NCI-H187 treated with DMSO at 0.1 percent for 48 hours (cell line): Measurements from ENCODE around the gene WASHC4.
"Not testable (repeated sequence)": the region's sequence is repeated elsewhere in the genome, so short reads cannot be mapped to it uniquely, and the experiment has no call there.

Source experiments
- DNase-seq: peaks from one replicate; lab custom pipeline; 2025; lab: John Stamatoyannopoulos, UW

The WASHC4 gene

DNA sequence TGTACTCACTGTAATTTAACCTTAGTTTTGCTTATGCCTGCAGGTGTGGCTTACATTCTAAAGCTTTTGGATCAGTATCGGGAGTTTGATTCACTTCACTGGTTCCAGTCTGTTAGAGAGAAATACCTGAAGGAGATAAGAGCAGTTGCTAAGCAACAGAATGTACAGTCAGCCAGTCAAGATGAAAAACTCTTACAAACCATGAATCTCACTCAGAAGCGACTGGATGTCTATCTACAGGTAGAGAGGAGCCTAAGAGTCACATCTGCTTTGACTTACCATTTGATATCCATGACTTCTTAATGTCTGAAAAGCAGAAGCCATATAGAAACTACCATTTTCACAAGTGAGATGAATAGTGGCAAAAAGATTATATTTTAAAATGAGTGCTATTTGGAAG is 56.5 kb downstream of the WASHC4 start:
- peak; percentile 93 for DNase-seq

DNA sequence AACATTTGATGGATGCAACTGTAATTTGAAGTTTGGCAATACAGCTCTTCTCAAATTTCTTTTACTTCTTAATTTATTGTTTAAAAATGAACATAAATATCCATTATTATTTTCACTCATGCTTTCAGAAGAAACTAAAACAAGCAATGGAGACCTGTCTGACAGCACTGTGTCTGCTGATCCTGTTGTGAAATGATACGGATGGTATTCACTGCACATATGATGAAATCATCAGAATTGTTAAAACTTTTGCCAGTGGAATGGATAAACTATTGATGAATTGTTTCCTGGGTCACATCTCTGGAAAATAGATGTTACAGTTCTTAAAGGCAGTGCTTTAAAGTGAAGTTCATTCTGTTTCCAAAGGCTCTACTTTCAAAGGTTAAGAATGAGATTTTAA is 59.2 kb downstream of the WASHC4 start:
- no peak for DNase-seq

DNA sequence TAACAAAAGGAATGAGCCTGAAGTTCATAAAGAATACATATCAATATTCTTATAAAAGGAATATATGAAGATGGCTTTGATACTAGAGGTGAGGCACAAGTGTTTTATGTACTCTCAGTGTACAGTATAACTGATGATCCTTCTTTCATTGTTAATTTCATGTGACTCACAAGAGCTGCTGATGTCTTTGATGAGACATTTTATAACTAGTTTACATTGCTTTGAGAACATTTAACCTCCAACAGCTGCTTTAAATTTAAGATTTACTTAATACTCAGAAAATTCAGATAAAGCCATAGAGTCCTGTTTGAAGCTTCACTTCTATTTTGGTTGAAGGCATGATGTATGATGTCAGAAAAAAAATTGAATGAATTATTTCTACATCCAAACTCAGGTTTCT is 59.8 kb downstream of the WASHC4 start:
- no peak for DNase-seq

DNA sequence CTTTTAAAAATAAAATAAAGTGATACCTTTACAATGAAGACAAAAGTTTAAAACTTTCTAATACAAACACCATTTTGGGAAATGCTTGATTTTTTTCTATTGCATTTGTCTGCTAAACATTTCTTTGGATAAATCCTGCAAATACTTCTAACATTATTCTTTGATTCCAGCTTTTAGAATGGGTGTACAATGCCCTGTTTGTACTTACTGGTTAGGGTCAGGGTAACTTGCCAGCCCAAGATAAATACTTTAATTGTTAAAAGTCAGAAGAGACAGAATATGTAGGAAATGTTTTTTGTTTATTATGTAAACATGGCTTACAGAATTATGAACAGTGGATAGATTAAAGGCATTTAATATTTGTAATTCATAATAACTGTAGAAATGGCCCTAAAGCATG is 60.5 kb downstream of the WASHC4 start:
- DNase-seq = no peak

DNA sequence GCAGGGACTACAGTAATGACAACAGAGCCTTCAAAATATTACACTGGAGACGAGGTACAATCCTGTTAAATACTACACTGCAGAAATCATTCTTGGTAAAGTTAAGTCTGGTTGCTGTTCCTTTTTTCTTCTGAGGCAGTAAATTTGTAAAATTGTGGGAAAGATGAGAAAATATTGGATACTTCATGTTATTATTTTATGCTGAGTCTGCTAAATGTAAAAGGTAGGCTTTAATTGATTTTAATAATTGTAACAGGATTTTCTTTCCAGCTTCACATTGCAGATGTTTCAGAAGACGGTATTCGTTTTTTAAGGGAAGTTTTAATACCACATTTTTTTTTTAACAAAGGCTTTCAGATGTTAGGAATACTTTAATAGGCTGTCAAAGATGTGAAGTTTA is 62.6 kb downstream of the WASHC4 start:
- no peak for DNase-seq

DNA sequence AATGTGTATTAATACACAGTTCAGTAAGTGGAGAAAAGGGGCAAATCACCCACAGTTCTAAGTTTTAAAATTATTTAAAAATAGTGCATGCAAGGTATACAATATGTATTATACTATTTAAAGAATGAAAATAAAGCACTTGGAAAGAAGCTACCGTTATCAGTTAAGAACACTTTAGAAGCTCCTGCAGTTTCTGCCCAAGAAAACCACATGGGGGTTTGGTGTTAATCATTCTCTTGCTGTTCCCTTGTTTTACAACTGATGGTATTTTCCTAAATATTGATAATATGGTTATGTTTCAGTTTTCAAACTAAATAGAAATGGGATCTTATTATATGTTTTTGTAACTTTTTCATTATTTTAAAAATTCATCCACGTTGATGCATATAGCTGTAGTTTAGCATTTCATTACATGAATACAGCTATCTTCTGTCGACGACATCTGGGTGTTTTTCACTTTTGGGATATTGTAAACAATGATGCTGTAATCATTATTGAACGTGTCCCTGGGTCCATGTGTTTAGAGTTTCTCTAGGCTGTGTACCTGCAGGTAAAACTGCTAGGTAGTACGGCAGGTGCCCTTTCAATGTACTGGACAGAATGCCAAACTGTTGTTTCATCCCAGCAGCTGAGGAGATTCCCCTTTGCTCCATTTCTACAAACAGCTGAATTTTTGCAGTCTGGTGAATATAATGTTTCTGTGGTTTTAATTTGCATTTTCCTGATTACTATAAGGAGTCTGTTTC is 64.3 kb downstream of the WASHC4 start:
- no peak for DNase-seq

DNA sequence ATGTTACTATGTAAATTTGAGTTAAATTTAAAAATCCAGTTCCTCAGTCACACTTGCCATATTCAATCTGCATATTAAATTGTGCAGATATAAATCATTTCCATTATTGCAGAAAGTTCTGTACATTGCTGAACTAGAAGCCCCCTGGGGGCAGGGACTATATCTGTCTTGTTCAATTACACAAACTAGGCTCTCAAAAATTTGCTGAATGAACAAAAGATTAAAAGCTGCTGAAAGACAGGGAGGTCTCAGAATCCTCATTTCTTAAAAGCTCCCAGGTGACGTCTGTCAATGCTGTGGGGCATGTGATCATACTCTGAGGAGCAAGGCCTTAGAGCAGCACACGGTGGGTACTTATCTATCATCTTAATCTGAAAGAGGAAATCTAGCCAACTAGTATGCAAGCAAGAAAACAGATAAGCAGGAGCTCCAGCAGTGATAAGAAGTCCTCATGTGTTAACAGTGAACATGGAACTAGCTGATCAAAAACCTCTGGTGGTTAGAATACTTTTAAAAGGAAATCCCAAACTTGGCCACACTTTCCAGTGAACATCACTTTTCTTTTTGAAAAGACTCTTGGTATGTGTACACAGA is 68.0 kb downstream of the WASHC4 start:
- no peak for DNase-seq

DNA sequence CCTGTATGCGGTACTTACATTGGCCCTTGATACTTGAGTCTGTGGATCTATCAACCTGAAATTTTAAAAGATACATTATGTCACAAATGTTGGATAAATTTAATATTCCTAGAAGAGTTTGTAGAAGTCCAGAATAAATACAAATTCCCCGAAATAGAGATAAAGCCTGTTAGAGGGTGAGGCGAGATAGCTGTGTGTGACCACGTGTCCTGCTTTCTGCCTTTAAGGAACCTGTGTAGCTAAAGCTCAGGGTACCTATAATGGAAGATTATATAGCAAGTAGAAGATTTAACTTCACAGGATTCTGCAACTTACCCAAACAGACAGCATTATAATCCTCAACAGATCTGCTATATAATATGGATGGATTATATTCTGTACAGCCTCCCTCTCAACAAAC is 69.7 kb downstream of the WASHC4 start:
- no peak for DNase-seq

DNA sequence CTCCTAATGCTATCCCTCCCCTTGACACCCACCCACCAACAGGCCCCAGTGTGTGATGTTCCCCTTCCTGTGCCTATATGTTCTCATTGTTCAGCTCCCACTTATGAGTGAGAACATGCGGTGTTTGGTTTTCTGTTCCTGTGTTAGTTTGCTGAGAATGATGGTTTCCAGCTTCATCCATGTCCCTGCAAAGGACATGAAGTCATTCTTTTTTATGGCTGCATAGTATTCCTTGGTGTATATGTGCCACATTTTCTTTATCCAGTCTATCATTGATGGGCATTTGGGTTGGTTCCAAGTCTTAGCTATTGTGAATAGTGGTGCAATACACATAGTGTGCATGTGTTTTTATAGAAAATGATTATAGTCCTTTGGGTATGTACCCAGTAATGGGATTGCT is 71.6 kb downstream of the WASHC4 start:
- not testable (repeated sequence) for DNase-seq

DNA sequence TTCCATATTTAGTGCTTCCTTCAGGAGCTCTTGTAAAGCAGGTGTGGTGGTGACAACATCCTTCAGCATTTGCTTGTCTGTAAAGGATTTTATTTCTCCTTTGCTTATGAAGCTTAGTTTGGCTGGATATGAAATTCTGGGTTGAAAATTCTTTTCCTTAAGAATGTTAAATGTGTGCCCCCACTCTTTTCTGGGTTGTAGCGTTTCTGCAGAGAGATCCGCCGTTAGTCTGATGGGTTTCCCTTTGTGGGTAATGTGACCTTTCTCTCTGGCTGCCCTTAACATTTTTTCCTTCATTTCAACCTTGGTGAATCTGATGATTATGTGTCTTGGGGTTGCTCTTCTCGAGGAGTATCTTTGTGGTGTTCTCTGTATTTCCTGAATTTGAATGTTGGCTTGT is 75.9 kb downstream of the WASHC4 start:
- not testable (repeated sequence) for DNase-seq

DNA sequence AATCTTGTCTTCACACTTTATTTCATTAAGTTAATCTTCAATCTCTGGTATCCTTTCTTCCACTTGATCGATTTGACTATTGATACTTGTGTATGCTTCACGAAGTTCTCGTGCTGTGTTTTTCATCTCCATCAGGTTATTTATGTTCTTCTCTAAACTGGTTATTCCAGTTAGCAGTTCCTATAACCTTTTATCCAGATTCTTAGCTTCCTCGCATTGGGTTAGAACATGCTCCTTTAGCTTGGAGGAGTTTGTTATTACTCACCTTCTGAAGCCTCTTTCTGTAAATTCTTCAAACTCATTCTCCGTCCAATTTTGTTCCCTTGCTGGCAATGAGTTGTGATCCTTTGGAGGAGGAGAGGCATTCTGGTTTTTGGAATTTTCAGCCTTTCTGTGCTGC is 76.4 kb downstream of the WASHC4 start:
- not testable (repeated sequence) for DNase-seq

DNA sequence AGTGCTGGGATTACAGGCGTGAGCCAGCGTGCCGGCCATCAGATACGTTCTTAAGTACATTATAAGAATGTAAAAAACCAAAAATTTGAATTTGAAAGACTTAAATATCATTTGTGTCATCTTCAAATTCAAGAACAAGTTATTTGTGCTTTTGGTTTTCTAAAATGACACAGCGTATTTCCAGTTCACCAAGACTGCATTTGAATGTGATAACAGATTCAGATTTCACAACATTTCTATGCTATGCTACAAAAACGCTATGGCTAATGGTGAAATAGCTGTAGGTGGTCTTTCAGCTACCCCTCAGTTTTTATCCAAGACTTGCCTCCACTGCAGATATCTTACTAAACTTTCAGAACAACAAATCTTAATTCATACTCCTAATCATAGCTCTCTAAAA is 81.8 kb downstream of the WASHC4 start:
- DNase-seq = no peak

DNA sequence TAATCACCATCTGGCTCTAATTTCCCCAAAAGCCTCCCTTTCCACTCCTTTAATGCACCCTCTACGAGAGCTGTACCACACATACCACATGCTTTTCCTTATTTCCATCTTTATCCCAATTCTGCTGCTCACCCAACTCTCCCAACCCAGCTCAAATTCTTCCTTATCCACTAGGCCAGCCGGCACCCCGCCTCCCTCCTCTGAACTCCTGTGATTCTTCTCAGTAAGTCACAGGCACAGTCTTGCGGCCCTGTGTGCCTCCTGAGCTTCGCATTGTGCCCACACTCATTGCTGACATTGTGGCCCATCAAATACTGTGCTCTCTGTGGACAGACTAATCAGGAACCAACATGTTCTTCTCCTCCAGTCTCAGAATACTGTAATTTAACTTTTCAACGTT is 83.0 kb downstream of the WASHC4 start:
- DNase-seq = no peak

DNA sequence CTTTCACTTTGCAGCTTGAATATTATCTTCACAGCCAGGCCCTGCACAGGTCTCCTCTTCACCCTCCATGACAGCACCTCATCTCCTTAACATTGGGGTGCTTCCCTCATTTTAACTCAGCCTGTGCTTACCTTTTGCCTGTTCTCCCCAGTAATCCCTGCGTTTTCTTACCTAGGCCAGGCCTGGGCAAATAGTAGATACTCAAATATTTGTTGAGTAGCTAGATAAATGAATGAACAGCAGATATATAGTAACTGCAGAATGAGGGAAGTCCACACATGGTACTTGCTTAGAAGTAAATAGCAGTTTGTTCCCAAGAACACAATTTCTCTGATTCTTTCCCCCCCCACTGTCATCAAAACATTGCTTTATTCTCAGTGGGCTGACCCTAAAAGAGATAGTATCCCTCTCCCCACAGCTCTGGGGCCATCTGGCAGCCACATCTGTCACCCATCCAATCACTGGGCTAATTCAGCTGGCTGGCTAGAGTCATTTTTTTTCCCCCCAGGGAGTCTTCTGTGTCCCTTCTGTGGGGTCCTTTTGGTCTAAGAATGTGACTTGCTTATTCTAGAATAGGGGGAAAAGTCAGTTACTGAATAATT is 85.2 kb downstream of the WASHC4 start:
- DNase-seq = no peak

DNA sequence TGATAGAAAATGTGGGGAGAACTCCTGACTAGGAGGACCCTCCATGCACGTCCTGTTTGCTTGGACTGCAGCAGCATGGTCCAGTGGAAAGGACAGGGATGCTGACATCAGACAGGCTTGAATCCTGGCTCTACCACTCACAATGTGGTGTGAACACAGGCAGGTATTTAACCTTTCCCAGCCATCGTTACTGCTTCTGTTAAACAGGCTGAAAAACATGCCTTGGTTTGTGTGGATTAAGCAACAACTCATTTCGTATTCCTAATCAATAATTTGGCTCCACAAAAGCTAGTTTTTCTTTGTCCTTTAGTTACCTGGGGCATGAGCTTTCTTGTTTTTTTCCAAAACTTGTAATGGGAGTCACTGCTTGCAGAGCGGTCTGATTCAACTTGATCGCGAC is 87.4 kb downstream of the WASHC4 start:
- no peak for DNase-seq

DNA sequence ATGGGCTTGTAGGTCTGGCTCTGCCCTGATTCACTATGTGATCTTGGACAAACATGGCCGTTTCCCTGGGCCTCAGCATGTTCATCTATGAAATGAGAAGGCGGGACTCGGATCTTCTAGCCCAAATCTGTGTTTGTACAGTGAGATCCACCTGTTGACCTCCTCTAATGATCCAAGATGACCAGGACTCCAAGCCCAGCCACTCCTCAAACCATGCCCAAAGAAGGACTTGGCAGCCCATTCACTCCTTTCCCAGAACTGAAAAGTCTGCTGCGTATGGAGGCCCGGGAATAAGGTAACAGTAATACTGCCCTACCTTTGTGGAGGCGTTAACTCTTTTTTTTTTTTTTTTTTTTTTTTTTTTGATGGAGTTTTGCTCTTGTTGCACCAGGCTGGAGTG is 88.6 kb downstream of the WASHC4 start:
- no peak for DNase-seq

DNA sequence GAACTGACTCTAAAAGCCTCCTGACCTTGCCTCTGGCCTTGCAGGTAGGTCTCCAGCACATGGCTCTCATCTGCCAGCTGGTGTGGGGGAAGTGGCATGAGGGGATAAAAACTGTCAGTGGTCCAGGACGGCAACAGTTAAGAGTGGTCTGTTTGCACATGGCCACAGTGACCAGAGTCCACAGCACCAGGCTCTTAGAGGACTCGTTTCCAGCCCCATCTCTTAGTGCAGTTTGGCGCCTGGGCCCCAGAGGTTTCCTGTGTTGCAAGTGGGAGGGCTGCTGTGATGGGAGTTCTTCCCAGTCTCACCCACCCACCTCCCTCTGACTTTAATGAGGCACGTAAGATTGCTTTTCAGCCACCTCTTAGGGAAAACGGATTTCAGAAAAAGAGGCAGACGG is 91.4 kb downstream of the WASHC4 start:
- DNase-seq = no peak

DNA sequence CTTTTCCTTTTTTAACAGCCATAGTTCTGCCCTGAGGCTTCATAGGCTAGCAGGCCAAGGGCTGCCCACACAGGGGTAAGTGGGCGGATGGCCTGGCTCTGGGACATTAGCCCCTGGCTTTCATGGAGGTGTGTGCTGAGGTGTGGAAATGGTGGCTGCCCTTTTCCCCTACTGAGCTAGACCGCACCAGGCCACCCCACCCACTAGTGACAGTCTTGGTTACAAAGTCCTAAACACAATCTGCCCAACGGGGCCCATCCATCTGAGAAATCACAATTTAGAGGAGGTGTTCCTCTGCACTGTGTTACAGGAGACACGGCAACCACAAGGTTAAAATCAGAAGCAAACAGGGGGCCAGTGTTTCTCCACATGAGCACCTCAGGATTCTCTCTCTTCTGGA is 92.9 kb downstream of the WASHC4 start:
- DNase-seq = no peak

DNA sequence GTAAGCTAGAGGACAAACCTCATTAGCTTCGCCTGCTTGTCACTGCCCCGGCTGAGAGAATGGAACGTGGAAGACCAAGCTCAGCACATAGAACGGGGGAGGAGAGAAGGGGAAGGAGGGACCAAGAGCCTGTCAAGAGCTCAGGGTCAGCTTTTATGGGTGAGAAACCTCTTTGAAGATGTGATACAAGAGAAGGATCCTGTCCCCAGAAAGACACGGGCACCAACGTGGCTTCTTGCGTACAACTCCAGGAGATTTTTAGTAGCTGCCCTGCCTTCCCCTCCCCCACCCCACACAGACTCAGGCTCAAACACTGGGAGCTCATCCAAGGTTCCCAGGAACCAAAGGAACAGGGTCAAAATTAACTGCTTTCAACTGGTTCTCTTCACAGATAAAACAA is 93.8 kb downstream of the WASHC4 start:
- DNase-seq = no peak

DNA sequence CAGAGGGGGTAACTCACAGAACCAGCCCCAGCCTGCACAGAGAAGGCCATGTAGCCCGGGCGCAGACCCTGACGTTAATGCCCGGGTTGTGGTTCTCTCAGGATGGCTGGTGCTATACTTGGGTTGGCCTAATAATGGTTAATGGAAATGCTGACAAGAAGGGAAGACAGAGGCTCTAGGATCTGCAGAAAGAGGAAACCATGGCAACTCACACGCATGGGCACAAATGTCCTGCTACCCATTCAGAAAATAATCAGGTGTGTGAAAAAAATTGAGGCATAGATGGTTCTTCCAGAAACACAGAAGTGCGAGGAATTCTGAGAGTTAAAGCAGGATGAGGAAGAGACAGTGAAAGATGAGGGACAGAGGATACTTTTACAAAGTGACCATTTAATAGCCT is 94.7 kb downstream of the WASHC4 start:
- no peak for DNase-seq

DNA sequence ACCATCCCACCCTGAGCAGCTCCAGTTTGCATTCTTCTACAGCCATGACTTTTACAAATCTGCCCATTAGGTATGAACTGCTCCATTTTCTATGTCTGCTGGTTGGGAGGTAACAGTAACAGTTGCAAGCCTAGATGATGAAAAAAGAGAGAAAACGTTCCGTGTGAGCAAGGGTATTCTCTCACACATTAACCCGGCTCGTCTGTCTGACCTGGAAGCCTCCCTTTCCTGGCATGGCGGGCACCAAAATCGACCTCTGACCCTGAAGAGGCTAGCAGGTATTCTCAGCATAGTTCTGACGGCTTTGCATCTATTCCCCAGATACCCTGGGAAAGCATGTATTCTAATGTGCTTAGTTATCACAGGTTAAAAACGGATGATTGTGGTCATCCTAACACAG is 96.6 kb downstream of the WASHC4 start:
- DNase-seq = no peak

DNA sequence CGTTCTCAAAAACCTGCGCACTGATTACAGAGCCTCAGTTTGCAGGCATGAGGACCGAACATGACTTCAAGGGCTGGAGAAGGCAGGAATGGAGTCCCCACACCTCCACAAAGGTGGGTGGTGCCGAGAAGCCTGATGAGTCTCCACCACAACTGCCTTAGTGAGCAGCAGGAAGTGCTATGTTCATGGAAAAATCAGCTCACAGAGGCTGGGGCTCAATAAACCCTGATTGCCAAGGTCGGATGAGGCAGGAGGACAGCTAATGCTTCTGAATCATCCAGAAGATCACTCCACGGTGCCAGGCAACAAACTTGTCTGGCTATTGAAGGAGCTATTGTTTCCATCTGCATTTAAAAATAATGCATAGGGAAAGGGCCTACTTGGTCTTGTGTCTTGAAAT is 97.4 kb downstream of the WASHC4 start:
- DNase-seq = no peak

DNA sequence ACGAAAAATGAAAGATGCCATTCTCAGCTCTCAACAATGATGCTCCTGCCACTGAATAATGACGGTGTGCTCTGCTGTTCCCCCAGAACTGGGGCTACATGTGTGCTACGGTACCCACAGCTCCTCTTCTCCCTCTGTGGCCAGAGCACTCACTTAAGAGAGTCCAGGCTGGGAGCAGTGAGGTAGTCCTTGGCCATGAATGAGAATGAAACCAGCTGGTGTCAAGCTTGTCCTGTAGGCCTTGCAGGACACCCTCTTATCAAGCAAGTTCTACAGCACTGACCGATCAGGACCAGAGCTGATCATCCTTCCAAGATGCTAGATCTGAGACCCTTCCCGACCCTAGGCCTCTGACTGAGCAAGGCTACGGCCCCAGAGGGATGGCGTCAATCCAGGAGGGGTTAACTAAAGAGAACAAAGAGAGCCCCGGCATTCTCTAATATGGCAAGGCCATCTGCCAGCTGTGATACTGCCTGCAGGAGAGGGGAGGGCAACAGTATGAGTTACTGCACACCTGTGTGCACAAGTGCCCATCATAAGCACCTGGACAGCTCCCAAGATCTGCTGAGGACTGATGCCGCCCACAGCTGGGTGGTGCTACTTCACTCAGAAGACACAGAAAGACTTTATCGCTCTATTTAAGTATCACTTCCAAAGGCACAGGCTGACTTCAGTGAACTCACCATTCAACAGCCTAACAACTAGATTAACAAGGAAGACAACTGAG is 98.0 kb downstream of the WASHC4 start:
- peak; percentile 58 for DNase-seq
